CD4-positive, alpha-beta T cell treated with Interferon alpha-2 for 1 hour (primary cell): ENCODE results near the gene ADH1B.
"Not testable (repeated sequence)": the region's sequence is repeated elsewhere in the genome, so short reads cannot be mapped to it uniquely, and the experiment has no call there.

Experiments
- DNase-seq, 2 donors: peaks; one replicate each; pipeline ENCODE4 v3.0.0-alpha.2; 2020 to 2022

The ADH1B gene

GRCh38 chr4:99317811-99318210 lies 3.4 kb downstream of the ADH1B start:
- DNase-seq, result not testable (repeated sequence)

DNA sequence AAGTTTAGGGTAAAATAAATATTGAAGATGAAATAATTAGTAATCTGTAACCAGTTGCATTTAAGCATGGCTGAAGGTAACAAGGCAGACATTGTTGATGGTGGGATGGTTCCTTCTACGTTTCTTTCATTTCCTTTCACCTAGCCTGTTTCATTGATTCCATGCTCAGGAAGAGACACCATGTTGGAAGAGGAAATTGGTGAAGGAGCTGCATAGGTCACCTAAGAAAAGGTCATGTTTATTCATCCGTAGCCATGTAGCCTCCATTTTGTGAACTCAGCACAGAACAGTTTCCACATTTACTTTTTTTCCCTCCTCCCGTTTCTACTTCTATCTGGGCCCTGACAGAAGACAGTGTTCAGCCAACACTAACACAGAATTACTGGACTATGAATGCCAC lies 3.8 kb downstream of the ADH1B start:
- DNase-seq, result no peak

- DNase-seq, result no peak
Measured at GRCh38 chr4:99315839-99316238, 5.4 kb downstream of the ADH1B start.

DNA sequence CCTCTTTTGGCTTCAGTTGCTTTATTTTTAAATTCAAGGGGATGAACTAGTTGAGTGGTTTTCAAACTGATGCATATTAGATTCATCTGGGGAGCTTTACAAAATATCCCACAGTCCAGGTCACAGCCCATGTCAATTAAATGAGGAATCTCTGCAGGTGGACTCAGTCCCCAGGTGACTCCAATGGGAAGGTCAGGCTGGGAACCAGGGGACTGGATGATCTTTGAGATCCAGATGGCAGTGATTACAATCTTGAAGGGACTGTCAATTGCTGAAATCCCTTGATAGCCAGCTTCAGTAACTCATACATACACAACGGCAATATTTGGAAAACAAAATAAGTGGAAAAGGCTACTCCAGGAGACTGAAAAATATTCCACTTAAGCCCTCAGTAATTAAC lies 7.0 kb downstream of the ADH1B start:
- no peak for DNase-seq

GRCh38 chr4:99310389-99310788 lies 10.8 kb downstream of the ADH1B start:
- DNase-seq, result no peak

GRCh38 chr4:99305638-99306400 lies 15.4 kb downstream of the ADH1B start:
- DNase-seq, result no peak

GRCh38 chr4:99301376-99302164 lies 19.6 kb downstream of the ADH1B start:
- no peak for DNase-seq

- no peak for DNase-seq
Measured at GRCh38 chr4:99300934-99301333, 20.3 kb downstream of the ADH1B start.

GRCh38 chr4:99293357-99293756 lies 27.8 kb downstream of the ADH1B start:
- no peak for DNase-seq

- no peak for DNase-seq
Measured at GRCh38 chr4:99290848-99291786, 30.1 kb downstream of the ADH1B start, which contains the start of gene ADH1A. Gene ADH1A, minus strand, starts transcription at chr4:99290985. Its CDS starts 71 bp downstream, at chr4:99290914.

GRCh38 chr4:99285387-99285786 lies 35.8 kb downstream of the ADH1B start:
- no peak for DNase-seq

DNA sequence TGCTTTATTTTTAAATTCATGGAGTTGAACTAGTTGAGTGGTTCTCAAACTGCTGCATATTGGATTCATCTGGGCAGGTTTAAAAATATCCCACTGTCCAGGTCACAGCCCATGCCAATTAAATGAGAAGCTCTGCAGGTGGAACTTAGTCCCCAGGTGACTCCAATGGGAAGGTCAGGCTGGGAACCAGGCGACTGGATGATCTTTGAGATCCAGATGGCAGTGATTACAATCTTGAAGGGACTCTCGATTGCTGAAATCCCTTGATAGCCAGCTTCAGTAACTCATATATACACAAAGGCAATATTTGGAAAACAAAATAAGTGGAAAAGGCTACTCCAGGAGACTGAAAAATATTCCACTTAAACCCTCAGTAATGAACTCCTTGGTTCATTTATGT lies 38.5 kb downstream of the ADH1B start:
- DNase-seq, result no peak

DNA sequence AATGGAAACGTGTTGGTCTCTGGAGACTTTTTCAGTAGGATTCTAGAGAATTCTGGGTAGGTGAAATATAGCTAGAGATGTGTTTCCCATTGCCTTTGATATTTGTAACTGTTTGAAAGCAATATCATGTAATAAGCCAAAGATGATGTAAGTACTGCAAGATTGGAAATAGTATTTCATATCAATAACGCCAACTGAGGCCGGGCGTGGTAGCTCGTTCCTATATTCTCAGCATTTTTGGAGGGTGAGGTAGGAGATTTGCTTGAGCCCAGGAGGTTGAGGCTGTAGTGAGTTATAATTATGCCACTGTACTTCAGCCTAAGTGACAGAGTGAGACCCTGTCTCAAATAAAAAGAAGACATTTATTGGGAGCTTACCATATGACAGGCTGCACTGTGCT lies 39.9 kb downstream of the ADH1B start:
- no peak for DNase-seq

DNA sequence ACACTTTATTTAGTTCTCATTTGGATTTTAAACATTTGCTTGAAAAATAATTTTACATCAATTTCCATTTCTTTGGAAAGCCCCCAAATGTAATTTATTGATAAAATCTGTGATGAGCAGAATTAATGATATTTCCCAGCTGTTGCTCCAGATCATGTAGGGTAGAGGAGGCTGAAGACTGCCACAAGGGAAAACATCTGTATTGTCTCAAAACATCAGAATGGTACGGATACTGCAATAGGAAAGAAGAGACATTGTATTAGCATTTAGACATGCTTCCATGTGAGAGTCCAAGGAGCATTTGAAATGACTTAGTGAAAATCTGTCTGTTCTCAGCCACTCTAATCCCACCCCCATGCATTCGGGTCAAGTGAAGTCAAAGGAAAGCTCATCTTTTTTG lies 44.8 kb downstream of the ADH1B start:
- no peak for DNase-seq

DNA sequence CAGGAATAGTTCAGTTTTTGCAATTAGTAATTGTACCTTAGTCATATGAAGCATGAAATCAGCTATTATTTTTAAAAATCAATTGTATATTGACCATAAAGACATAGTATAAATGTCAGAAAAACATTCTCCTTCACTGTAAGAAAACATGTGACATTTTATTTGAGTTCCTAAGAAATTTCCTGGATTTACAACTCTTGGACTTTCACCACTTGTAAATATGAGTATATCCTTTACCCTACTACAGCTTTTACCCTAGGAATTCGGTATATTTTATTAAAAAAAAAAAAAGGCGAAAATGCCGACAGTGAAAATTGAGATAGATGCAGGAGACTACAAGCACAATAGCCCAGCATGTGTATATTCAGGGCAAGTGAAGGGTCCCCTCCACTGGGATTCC lies 45.3 kb downstream of the ADH1B start:
- no peak for DNase-seq

DNA sequence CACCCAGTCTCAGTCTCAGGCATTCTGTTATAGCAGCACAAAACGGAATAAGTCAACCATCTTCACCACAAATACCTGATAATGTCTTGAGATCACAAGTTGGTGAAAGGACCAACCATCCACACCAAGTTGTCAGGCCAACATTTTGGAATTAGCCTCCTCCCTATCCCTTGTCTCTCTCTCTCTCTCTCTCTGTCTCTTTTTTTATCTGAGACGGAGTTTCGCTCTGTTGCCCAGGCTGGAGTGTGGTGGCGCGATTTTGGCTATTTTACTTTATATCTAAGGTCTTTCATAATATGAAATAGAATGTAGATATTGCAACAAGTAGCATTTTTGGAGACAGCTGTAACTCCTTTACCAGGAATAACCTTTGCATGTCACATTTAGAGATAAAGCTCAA lies 46.2 kb downstream of the ADH1B start:
- no peak for DNase-seq

- no peak for DNase-seq
Measured at GRCh38 chr4:99273704-99274103, 47.5 kb downstream of the ADH1B start.

- DNase-seq, result no peak
Measured at GRCh38 chr4:99264927-99265326, 56.3 kb downstream of the ADH1B start.
